Measurements from ENCODE around the gene UQCR11. TPM values are rescaled to one million over a fixed set of nuclear protein-coding genes. Genes with fewer than 3 reads are reported as not detected.

The UQCR11 gene
- total RNA-seq, 4 donors from 2014 or later: 56.6 to 83.2 (median 64.6) TPM

DNA sequence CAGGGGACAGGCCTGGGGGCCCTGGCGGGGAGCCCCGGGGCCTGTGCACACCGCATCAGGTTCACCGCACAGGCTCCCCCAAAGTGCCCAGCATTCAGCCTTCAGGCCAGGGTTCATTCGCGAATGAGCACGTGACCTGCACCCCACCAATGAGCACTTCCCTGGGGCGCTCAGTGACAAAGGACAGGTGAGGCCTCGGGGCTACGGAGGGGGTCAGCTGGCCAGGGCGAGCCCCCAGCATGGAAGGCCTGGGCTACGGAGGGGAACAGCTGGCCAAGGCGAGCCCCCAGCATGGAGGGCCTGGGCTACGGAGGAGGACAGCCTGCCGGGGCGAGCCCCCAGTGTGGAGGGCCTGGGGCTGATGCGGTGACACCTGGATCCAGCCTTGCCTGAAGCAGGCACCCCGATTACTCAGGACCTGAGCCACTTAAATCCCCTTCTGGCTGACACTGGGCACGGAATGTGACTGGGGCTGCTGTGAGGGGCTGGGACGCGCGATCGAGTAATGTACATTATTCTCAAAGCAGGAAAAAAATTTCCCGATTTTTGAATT is 24.1 kb upstream of the UQCR11 start:
- ATAC-seq (ENCODE audit: low FRiP score): no peak
- TF ChIP-seq, protein P1, sequence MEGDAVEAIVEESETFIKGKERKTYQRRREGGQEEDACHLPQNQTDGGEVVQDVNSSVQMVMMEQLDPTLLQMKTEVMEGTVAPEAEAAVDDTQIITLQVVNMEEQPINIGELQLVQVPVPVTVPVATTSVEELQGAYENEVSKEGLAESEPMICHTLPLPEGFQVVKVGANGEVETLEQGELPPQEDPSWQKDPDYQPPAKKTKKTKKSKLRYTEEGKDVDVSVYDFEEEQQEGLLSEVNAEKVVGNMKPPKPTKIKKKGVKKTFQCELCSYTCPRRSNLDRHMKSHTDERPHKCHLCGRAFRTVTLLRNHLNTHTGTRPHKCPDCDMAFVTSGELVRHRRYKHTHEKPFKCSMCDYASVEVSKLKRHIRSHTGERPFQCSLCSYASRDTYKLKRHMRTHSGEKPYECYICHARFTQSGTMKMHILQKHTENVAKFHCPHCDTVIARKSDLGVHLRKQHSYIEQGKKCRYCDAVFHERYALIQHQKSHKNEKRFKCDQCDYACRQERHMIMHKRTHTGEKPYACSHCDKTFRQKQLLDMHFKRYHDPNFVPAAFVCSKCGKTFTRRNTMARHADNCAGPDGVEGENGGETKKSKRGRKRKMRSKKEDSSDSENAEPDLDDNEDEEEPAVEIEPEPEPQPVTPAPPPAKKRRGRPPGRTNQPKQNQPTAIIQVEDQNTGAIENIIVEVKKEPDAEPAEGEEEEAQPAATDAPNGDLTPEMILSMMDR (IDR thresholded peaks at IDR 0.05): no peak
- no peak for DNase-seq (ENCODE audit: low spot score)

DNA sequence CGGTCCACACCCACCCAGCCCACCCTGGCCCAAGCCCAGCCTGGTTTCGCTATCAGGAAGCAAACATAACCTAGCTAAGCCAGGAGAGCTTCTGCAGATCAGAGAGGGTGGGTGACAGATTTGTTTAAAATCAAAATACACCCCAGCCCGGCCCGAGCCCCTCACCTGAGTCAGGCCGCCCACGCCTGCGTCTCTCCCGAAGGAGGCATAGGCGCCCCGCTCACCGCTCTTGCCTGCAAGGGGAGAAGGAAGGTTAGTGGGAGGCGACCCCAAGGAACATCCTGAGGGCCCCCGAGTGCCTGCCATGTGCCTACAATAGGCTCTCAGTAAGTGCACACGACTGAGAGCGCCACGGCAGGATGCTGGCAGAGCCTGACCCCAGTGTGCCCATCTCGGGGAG is 21.9 kb upstream of the UQCR11 start:
- ATAC-seq (ENCODE audit: low FRiP score) (no peak), DNase-seq (ENCODE audit: low spot score) (no peak)
- TF ChIP-seq, protein P1 (IDR thresholded peaks at IDR 0.05): no peak

DNA sequence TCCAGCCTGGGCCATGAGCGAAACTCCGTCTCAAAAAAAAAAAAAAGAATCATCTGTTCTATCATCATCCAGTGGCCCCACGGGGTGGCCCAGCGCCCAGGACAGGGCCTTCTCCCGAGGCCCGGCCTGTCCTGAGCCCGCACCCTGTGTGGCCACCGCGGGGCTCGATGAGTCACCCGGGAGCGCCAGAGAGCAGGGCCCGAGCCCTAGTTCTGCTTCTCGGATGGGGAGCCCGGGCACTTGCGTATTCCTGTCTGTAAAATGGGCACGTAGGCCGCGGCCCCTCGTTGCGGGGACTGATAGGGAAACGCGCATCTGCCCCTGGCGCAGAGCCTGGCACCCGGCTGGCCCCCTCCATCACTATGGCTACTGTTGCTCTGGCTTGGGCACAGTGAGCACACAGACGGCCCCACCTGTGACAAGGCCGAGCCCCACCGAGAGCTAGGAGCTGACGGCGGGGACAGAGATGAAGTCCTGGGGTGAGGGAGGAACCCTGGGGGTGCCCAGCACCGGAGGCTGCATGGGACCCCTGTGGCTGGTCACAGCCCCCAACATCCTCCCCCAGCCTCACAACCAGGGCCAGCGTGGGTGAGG is 21.3 kb upstream of the UQCR11 start:
- DNase-seq (ENCODE audit: low spot score) (no peak), ATAC-seq (ENCODE audit: low FRiP score) (no peak)
- TF ChIP-seq, protein P1 (IDR thresholded peaks at IDR 0.05): no peak

DNA sequence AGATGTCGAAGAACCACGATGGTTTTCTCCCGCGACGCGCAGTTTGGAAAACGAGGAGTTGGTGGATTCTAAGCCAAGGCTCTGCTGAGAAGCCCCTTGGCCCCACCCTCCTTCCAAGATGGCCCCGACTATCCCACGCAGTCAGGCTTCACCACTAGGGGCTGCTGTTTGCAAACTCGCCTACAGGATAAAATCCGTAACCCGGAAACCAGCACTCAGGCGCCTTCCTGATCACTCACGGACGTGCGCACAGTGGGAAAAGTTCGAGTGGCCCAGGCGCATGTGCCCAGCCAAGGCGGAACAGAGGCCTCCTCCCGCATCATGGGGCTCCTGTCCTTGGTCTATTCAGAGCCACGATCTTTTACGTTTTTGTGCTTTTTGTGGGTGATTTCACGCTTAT is 19.2 kb upstream of the UQCR11 start:
- no peak for DNase-seq (ENCODE audit: low spot score)

DNA sequence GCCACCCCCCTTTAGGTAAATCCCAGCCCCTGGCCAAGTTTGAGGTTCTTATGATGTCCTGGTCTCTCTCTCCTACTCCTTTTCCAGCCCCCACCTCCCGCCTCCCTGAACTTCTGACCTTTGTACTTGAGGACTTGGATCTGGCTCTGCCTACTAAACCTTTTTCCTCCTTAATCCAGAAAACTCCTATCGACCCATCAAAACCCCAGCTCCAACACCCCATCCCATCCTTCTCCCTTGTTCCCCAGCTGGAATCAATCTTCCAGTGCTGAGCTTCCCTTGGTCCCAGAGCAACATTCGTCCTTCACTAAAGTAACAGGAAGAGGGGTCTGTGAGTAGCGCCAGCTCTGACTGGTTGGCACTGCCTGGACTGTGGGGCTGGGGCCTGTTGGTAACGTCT is 17.3 kb upstream of the UQCR11 start:
- TF ChIP-seq, protein P1 (IDR thresholded peaks at IDR 0.05): no peak
- no peak for DNase-seq (ENCODE audit: low spot score)
- no peak for ATAC-seq (ENCODE audit: low FRiP score)

More for the DNA sequence above, 19.2 kb upstream of the UQCR11 start:
- TF ChIP-seq, protein P1 (IDR thresholded peaks at IDR 0.05): no peak
- no peak for ATAC-seq (ENCODE audit: low FRiP score)

DNA sequence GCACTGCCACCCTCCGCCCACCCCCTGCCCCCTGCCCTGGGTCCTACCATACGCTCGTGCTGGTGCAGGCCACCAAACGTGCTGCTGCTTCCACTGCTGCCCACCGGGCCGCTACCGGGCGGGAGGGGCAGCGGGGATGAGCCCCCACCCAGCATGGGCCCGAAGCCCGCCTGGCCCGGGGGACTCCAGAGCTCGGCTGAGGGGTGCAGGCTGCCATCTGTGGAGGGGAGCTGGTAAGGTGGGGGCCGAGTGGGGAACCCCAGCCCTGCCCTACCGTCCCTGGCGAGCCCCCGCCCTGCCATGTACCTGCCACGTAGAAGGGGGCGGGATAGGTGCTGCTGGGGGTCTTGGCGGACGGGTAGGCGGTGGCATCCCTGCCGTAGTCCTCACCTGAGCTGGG is 16.7 kb upstream of the UQCR11 start:
- TF ChIP-seq, protein P1 (IDR thresholded peaks at IDR 0.05): no peak
- DNase-seq (ENCODE audit: low spot score) (no peak), ATAC-seq (ENCODE audit: low FRiP score) (no peak)

DNA sequence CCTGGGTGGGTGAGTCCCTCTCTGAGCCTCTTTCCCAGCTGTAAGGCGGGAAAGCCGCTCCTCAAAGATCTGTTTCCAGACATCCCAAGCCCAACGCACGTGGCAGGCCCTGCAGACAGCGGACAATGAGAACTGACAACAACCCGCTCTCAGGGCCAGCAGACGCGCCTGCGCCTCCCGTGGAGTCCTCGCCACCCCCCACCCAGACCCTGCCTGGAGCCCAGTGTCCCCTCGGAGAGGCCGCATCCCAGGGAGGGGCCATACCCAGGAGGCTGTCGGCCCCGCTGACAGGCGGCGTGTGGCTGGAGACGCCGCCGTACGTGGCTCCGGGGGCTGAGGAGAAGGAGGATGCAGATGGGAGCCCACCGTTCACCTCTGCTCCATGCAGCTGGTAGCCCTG is 16.3 kb upstream of the UQCR11 start:
- TF ChIP-seq, protein P1 (IDR thresholded peaks at IDR 0.05): no peak
- DNase-seq (ENCODE audit: low spot score): no peak
- no peak for ATAC-seq (ENCODE audit: low FRiP score)

All from omental fat pad (tissue), 4 donors.